H1 (cell line): ENCODE measurements around the gene DPP8. TPM values are rescaled to one million over a fixed set of nuclear protein-coding genes. Genes with fewer than 3 reads are reported as not detected.

Source experiments
- ATF2 ChIP-seq: IDR thresholded peaks from 2 replicates; pipeline ENCODE4 v1.6.1; 2012; ENCODE audit warnings: low read length, inconsistent platforms
- ATF3 ChIP-seq: IDR thresholded peaks from 2 replicates; pipeline ENCODE4 v1.6.1; 2011; ENCODE audit warnings: low read depth, mild to moderate bottlenecking, low read length; ENCODE audit not compliant: insufficient read depth
- BRCA1 ChIP-seq: IDR thresholded peaks from 2 replicates; pipeline ENCODE4 v1.6.1; 2012; ENCODE audit warnings: low read depth, low read length, improper control_type of control experiment
- CHD7 ChIP-seq: fragments of 300-600 bp; sonication (generic); IDR thresholded peaks from 2 replicates; pipeline ENCODE4 v1.7.1; 2012; ENCODE audit warnings: low read length, moderate library complexity, mild to moderate bottlenecking, inconsistent platforms; ENCODE audit not compliant: insufficient replicate concordance
- EZH2 ChIP-seq: fragments of 200-600 bp; sonication (generic); IDR thresholded peaks from 2 replicates; pipeline ENCODE4 v1.7.1; 2012; ENCODE audit warnings: low read depth, mild to moderate bottlenecking, moderate library complexity, low read length, inconsistent platforms; ENCODE audit not compliant: severe bottlenecking
- GTF2F1 ChIP-seq: IDR thresholded peaks from 2 replicates; pipeline ENCODE4 v1.6.1; 2012; ENCODE audit warnings: low read depth, low read length, improper control_type of control experiment, borderline replicate concordance
- HDAC2 ChIP-seq, 2 experiments: fragments of 300-600 bp in 1 of 2; sonication (generic) in 1 of 2; IDR thresholded peaks; 2 replicates each; pipeline ENCODE4 v1.6.1; 2011 to 2012; ENCODE audit warnings: low read depth in 2 of 2, low read length in 2 of 2, mild to moderate bottlenecking in 2 of 2, moderate library complexity in 2 of 2, borderline replicate concordance in 1 of 2, inconsistent platforms in 1 of 2
- TBP ChIP-seq: IDR thresholded peaks from 2 replicates; pipeline ENCODE4 v1.6.1; 2011; ENCODE audit warnings: low read depth, low read length, improper control_type of control experiment
- polyA plus RNA-seq, 7 experiments: library from polyadenylated mRNA; depleted of rRNA in 3 of 7; stranded (reverse) in 5 of 7; unstranded in 2 of 7; fragments of >200 nt in 5 of 7; fragments of 200-250 nt in 2 of 7; gene quantifications; 1 replicate in 5 of 7; 2 replicates in 1 of 7; 4 replicates in 1 of 7; pipeline versions ENCODE4 v1.2.1 to v1.2.3, GENCODE V29; 2011 to 2013; ENCODE audit warnings: missing spikeins in 2 of 7, mixed read lengths in 2 of 7
- total RNA-seq: library from RNA; stranded (reverse); fragmentation: NEBNext Ultra II Directional; extraction: Animal tissue kit (Norgen Biotek cat#: 25700); gene quantifications from 2 replicates; pipeline ENCODE4 v1.2.1, GENCODE V29; 2021

DPP8 gene
- total and polyA plus RNA-seq, 2 of the 8 experiments (the other 6 are each of a cell fraction or from before 2014, with no cell fraction given) = 9.9 to 26.0 TPM

DNA sequence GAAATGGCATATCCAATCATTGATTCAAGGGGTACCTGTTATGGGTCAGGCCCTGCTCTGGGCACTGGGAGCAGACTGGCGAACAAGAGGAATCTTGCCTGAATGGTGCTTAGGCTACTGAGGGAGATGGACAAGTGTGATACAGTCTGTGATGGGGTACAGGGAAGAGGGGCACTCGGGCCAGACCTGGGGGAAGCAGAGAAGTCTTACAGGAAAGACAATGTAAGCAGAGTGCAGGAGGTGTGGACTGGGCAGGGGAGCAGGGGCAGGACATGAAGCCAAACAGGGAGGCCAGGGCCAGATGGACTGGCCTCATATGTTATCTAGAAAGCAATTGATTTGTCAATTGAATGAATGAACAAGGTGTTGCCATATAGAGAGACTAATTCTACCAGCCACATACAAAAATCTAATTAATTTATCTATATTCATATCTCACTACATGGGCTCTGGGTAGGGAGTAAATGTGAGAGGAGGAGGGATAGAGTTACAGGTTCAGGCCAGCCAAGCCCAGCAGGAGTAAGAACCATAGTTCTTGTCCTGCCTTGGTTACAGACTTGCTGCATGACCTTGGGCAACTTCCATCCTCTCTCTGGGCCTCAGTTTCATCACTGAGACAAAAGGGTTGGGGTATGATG is 91.2 kb downstream of the DPP8 start (continued):
- TF ChIP-seq CHD7 (no peak), BRCA1 (no peak), EZH2 (no peak), ATF3 (no peak), TBP (no peak), GTF2F1 (no peak), HDAC2 (IDR thresholded peaks at IDR 0.05; ENCODE audit: borderline replicate concordance in 1 of 2, low read depth in 2 of 2, low read length in 2 of 2) (no peak), ATF2 (no peak)
